HG02943 (cell line): Measurements from ENCODE around the gene DNAJB5.
"Not testable (repeated sequence)": the region's sequence is repeated elsewhere in the genome, so short reads cannot be mapped to it uniquely, and the experiment has no call there.

ENCODE experiments used
- ATAC-seq: cut with Tn5 transposase; IDR thresholded peaks from one replicate; pipeline ENCODE4 v1.9.1; 2021; ENCODE audit warnings: mild to moderate bottlenecking, low read depth, moderate library complexity; ENCODE audit not compliant: unreplicated experiment

The DNAJB5 gene

GRCh38 chr9:34998266-34998665 lies 8.7 kb downstream of the DNAJB5 start:
- ATAC-seq = no peak

- ATAC-seq = no peak
These were observed 10.0 kb downstream of the DNAJB5 start for GRCh38 chr9:34999576-34999975.

- ATAC-seq = no peak
These were observed 11.2 kb downstream of the DNAJB5 start for GRCh38 chr9:35000535-35001284.

- ATAC-seq = no peak
These were observed 11.7 kb downstream of the DNAJB5 start for GRCh38 chr9:35001285-35001677.

GRCh38 chr9:35001803-35002502 lies 12.4 kb downstream of the DNAJB5 start:
- no peak for ATAC-seq

- ATAC-seq = no peak
These were observed 13.1 kb downstream of the DNAJB5 start for GRCh38 chr9:35002623-35003022.

GRCh38 chr9:35004299-35004698 lies 14.8 kb downstream of the DNAJB5 start:
- not testable (repeated sequence) for ATAC-seq

GRCh38 chr9:35010351-35010958 lies 20.9 kb downstream of the DNAJB5 start:
- ATAC-seq = no peak

- ATAC-seq = no peak
These were observed 25.0 kb downstream of the DNAJB5 start for GRCh38 chr9:35014517-35014916.

- not testable (repeated sequence) for ATAC-seq
These were observed 33.9 kb downstream of the DNAJB5 start for GRCh38 chr9:35023443-35023842.

GRCh38 chr9:35026671-35027070 lies 37.1 kb downstream of the DNAJB5 start:
- ATAC-seq = no peak

- ATAC-seq = no peak
These were observed 37.8 kb downstream of the DNAJB5 start for GRCh38 chr9:35027374-35027773.

GRCh38 chr9:35027860-35028259 lies 38.3 kb downstream of the DNAJB5 start:
- ATAC-seq = no peak

GRCh38 chr9:35028341-35028740 lies 38.8 kb downstream of the DNAJB5 start:
- no peak for ATAC-seq

GRCh38 chr9:35029241-35029640 lies 39.7 kb downstream of the DNAJB5 start:
- no peak for ATAC-seq

- no peak for ATAC-seq
These were observed 40.3 kb downstream of the DNAJB5 start for GRCh38 chr9:35029852-35030251.

- no peak for ATAC-seq
These were observed 43.6 kb downstream of the DNAJB5 start for GRCh38 chr9:35033101-35033500.

GRCh38 chr9:35035851-35036701 lies 46.5 kb downstream of the DNAJB5 start:
- ATAC-seq = no peak

- no peak for ATAC-seq
These were observed 52.6 kb downstream of the DNAJB5 start for GRCh38 chr9:35042081-35042604.

GRCh38 chr9:35042891-35043545 lies 53.5 kb downstream of the DNAJB5 start:
- ATAC-seq = no peak
